GM13977 (cell line): ENCODE data around the gene CMIP.

Experiments used
- DNase-seq: peaks from one replicate; pipeline ENCODE4 v3.0.0; 2012; ENCODE audit warnings: low spot score
- CTCF ChIP-seq: IDR thresholded peaks from 2 replicates; pipeline ENCODE4 v1.5.1; 2012; ENCODE audit warnings: mild to moderate bottlenecking, control low read depth; ENCODE audit not compliant: insufficient read depth; ENCODE audit errors: extremely low read depth, missing control alignments
- in situ Hi-C: fragments of 300-500 bp; cut with MboI; formaldehyde crosslinking; loops from one replicate; pipeline ENCODE4 v1.12.0; 2022; ENCODE audit warnings: low sequenced_read_pairs, low pct_unique_long_range_greater_than_20kb, mixed read lengths, inconsistent platforms; ENCODE audit not compliant: unreplicated experiment

Gene CMIP

GRCh38 chr16:81531419-81531821 is 86.8 kb downstream of the CMIP start:
- in situ Hi-C loops, result no loop called here
- no peak for DNase-seq
- TF ChIP-seq CTCF, result no peak

- no peak for TF ChIP-seq CTCF
- DNase-seq, result no peak
- in situ Hi-C loops, result no loop called here
Measured at GRCh38 chr16:81532491-81533174, 88.0 kb downstream of the CMIP start.

GRCh38 chr16:81533175-81533507 is 88.5 kb downstream of the CMIP start:
- no peak for TF ChIP-seq CTCF
- no peak for DNase-seq
- in situ Hi-C loops, result no loop called here

- DNase-seq, result no peak
- TF ChIP-seq CTCF, result no peak
- in situ Hi-C loops, result no loop called here
Measured at GRCh38 chr16:81535679-81536360, 91.2 kb downstream of the CMIP start.

- DNase-seq, result no peak
- in situ Hi-C loops, result no loop called here
- TF ChIP-seq CTCF, result no peak
Measured at GRCh38 chr16:81536648-81537047, 92.0 kb downstream of the CMIP start.

GRCh38 chr16:81537721-81538561 is 93.3 kb downstream of the CMIP start:
- no peak for DNase-seq

More at GRCh38 chr16:81537721-81538561, 93.3 kb downstream of the CMIP start:
- TF ChIP-seq CTCF, result no peak
- in situ Hi-C loops, result no loop called here
